Stomach (tissue), 4 donors: ENCODE measurements around the gene MUSTN1.

ENCODE experiments used
- CTCF ChIP-seq, 7 experiments: fragments of 450-650 bp in 4 of 7; fragments of 200-600 bp in 3 of 7; sonication (generic) in 3 of 7; IDR thresholded peaks; one replicate each; pipeline ENCODE4 v1.5.1; 2016 to 2019; ENCODE audit warnings: antibody characterized with exemption in 7 of 7, control low read depth in 2 of 7, mild to moderate bottlenecking in 1 of 7
- EP300 ChIP-seq: sonication (generic); formaldehyde crosslinking; IDR thresholded peaks from one replicate; pipeline ENCODE4 v1.6.1; 2017; ENCODE audit warnings: antibody characterized with exemption

- no peak for TF ChIP-seq CTCF (IDR thresholded peaks at IDR 0.05)
- no peak for TF ChIP-seq EP300
Observed at GRCh38 chr3:52829482-52829881, 5.3 kb downstream of the MUSTN1 start.
